ENCODE data around the gene HTR3D.
"Not testable (repeated sequence)": the region's sequence is repeated elsewhere in the genome, so short reads cannot be mapped to it uniquely, and the experiment has no call there.

The HTR3D gene

GRCh38 chr3:184031187-184031792 lies at the start of gene HTR3D:
Gene HTR3D (plus strand): TSS chr3:184031742. CDS start chr3:184031742, 0 bp downstream.
- no peak for DNase-seq

DNA sequence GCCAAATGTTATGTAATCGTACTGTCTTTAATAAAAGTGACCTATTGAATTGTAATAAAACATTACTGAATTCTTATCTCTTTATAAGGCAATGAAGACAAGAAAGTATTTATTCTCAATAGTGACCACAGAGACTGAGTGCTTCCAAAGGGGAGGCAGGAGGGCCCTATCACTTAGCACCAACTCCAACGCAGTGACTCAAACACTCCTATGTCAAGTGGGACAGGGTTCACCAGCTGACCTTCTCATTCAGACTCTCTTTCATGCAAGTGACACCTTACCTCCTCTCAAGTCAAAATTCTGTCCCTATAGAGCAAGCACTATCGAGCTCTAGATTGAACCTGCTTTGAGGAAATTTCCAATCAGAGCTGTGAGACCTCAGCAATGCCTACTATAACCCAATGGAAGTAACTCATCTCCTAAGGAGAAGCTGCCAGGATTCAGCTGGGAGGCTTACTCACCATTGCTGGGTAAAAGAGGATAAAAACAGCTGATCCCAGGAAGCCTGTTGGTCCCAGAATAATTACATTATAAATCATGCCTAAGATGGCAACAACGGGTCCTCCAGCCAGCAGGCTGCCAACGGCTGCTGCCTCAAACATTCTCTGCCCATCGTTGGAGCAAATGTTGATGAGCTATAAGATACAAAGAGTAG lies 49.4 kb upstream of the HTR3D start:
- DNase-seq, result no peak

DNA sequence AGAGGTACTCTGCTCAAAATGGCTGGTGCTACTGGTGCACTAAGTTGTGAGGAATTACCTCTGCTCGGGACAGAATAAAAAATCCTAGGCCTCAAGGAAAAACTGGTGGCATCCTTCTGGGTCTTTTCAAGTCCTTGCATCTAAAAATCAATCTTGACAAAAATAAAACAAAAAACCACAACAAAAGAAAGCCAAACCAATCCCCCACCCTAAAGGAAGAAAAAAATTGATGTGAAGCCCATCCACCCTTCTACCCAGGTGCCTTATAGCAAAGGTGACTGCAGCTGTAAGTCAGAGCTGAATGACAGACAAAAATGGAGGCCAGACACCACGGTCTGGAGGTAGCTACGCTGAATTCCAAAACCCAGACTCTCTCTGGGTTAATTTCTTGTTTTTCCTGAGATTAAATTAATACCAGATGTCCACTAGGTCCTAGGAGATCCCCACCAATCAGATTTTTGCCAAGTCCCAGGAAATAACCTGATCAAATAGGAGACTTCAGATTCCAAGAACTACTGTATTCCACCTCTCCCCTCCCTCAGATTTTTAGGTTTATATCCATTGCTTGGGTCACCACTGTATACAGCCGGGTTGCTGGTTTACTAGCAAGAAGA lies 47.3 kb upstream of the HTR3D start:
- DNase-seq, result no peak

- peak in 1 of 51 donors; percentile 1 for DNase-seq
These were observed 46.5 kb upstream of the HTR3D start for GRCh38 chr3:183984749-183985729.

DNA sequence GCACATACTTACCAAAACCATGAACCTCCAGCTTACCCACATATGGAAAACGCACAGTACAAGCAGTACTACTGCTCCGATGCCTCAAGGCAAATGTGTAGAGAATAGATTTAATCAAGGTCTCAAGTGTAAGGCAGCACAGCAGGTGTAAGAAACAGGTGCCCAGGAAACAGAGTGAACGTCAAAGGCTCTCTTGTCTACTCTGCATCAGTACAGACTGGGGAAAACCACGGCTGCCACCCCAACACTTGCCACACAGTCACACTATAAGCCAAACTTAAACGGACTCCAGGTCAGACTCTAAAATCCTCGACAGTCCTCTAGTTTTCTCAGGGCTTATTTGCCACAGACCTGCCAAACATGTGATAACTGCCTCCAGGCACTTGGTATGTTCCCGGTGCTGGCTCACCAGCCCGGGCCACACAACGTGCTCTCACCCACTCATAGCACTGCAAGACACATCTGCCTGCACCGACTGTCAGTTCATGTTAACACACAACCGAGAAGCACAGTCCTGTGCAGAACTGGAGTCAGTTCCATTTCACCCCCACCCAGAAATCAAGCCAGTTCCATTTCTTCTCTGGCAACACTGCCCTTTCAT lies 44.4 kb upstream of the HTR3D start:
- DNase-seq, result no peak

DNA sequence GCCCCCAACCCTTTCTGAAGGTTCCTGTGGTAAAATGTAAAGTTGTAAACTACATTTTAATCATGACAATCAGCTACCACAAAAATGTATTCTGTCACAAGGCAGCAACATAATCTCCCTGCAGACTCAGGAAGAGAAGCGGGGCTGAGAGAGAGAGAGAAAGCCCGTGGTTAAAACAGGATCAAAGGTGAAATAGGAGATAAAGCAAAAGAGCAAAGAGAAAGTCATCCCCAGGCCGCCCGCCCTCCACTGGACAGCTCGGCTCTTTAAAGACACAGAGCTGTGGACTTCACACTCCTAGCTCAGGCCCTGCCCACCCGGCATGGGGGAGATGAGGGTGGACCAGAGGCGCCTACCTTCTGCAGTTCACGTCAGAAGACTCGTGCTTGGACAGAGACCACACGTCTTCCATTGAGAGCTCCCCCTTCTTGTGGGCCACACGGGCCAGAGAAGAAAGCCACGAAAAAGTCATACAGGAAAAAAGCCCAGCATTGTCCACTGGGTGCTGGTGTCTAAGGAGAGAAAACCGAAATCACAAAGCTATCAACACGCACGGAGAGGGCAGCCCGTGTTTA lies 43.2 kb upstream of the HTR3D start:
- no peak for DNase-seq

DNA sequence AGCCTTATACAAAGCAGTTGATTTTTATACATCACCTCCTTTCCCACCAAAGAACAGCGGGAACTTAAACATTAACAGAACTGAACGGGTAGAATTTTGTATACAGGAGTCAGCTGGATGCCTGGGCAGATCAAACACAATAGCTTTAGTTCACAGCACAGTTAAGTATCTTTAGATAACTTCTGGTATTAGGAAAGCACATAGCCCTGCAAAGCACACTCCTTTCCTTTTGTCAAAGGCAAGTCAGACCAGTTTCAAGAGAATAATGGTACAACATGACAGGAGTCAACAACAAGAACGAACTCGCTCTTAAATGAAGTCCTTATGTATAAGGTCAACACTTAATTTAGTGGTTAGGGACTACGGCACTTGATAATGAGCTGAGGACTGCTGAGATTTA lies 40.1 kb upstream of the HTR3D start:
- no peak for DNase-seq

DNA sequence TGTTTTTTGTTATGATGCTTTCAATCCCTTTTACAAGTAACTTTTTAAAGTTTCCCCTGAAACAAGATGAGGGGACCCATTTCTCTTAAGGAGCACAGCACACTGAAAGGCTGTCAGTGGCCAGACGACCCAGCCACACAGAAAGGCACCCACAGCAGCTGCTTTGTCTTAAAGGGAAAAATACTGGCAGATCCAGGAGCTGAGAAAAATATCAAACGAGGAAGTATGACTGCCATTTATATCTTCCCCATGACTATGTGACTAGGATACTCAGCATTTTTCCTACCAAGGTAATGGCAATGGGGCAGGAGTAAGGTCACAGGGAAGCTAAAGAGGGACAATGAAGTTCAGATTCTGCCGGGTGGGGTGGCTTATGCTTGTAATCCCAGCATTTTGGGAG lies 29.8 kb upstream of the HTR3D start:
- DNase-seq, result no peak

DNA sequence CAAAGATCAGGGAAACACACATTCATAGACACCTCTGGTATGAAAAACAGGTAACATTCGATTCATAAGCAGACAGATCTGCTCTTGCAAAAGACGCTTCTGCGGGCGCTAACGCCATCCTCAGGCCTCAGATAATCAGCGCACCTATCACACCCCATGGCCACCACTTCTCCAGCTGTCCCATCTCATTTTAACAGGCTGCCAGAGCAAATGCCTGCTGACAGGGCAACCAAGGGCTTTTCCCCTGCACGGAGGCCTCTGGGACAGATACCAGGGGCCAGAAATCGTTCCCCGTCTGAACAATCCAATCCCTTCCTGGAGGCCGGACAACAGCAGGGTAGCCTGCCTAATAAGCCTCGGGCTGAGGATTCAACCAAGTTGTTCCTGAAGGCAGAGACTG lies 29.1 kb upstream of the HTR3D start:
- no peak for DNase-seq

DNA sequence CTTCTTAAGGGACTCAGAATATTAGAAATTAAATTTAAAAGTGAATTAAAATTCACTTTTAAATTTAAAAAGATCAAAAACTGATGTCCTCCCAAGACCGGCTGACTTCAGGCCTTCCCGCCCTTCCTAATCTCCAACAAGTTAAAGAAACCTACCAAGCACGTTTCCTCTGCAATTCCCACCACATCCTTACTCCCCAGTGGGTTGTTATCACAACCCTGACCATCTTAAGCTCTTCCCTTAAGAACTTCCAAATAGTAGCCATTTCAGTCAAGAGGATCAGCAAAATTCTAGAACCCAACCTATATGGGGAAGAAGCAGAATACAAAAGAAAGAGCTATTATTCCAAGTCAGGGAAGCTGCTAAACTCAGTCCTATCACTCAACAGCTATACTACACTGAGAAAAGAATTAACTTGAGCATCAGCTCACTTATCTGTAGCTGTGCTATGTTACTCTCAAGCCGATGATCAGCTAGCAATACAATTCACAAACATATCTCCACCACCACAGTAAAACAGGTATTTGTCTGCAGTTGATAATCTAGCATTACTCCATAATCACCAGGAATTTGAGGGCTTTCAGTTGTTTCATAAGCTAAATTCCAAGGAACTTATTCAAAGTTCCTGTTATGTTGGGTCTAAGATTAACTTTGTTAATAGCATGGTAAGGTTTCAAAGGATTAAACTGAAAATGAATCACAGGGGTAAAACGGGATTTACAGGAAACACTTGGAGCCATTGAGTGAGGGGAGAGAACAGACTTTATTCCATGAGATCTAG lies 28.2 kb upstream of the HTR3D start:
- DNase-seq, result no peak

GRCh38 chr3:184004476-184004875 lies 27.1 kb upstream of the HTR3D start:
- DNase-seq, result no peak

DNA sequence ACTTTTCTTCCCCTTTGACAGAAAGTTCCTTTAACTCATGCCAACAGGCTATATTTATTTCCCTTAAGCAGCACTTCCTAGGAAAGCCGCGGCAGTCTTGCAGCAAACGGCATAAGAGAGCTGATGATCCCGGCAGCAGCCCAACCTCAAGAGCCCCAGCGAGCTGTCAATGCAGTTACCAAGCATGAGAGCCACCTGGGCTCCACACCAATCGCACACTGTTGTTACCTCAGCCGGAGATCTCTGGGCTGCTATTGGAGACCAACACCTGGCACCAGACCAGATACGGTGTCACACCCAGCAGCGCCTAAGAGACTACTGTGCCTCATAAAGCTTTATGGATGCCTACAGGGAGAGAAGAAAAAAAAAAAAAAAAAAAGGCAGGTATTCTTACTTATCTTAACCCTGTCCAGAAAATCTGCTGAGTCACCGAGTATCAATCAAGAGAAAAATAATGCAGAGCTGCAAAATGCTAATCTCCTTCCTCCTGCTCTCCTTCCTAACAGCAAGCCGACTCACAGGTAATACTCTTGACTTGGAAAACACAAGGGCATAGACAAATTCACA lies 25.5 kb upstream of the HTR3D start:
- DNase-seq, result peak in 23 of 51 donors; percentile 4 to 43 (median 21)

- not testable (repeated sequence) for DNase-seq
These were observed 24.3 kb upstream of the HTR3D start for GRCh38 chr3:184007143-184007813.

DNA sequence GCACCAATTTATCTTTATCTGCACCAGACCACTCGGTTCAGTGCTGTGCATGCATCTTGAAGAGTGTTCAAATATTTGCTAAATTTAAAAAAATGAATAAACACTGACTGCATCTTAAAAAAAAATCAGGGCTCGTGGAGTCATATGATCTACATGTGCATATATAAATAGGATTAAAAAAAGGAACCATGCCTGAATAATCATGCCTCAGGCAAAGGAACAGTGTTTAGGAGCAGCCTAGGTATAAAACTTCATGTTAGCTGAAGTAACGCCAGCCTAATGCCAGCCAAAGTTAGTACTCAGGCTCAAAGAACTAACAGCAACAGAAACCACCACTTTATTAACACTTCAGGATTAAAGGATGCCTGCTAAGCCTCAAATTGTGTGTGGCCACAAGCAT lies 23.4 kb upstream of the HTR3D start:
- DNase-seq, result no peak

DNA sequence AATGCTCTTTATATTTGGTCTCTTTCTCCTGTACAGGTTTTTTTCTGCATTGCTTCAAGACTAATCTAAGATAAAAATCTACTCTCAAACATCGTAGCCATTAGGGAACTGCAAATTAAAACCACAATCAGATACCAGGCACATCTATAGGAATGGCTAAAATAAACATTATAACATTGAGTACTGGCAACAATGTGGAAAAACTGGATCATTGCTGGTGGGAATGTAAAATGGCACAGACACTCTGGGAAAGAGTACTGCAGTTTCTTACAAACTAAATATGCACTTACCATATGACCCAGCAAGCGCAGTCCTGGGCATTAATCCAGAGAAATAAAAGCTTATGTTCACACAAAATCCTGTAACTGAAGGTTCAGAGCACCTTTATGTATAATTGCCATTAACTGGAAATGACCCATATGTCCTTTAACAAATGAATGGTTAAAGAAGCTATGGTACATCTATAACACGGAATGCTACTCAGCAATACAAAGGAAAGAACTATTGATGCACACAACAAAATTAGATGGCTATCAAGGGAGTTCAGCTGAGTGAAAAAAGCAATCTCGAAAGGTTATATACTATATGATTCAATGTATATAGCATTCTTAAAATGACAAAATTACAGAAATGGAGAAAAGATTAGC lies 20.2 kb upstream of the HTR3D start:
- no peak for DNase-seq

DNA sequence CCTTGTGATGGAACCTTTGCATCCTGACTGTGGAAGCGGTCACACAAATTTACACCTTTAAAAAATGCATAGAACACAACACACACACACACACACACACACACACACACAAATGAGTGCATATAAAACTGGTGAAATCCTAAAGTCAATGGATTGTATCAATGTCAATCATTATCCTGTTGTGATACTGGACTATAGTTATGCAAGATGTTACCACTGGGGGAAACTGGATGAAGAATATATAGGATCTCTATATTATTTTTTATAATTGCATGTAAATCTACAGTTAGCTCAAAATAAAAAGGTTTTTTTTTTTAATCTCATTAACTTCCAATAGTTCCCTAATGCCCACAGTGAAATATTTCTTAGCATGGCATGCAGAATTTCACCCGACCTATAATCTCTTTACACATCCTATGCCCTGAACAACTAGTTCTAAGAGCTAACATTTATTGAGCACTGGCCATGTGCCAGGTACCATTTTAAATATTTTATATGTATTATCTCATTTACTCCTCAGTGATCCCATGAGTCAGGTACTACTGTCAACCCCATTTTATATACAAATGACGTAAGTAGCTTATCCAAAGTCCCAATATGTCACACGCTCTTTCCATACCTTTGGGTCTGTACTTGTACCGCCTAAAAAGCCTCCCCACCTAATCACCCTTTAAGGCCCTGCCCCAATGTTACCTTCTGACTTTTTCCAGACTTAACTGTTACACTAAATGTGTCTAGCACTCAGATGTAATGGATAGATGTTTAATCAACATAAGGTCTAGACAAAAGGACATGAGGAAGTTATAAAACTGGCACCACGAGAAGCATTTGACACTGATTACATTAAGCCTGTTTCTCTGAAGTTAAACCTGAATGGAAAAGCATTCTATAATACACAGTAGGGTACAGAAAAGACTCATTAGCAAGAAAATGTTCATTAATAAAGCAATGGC lies 19.3 kb upstream of the HTR3D start:
- DNase-seq, result no peak

DNA sequence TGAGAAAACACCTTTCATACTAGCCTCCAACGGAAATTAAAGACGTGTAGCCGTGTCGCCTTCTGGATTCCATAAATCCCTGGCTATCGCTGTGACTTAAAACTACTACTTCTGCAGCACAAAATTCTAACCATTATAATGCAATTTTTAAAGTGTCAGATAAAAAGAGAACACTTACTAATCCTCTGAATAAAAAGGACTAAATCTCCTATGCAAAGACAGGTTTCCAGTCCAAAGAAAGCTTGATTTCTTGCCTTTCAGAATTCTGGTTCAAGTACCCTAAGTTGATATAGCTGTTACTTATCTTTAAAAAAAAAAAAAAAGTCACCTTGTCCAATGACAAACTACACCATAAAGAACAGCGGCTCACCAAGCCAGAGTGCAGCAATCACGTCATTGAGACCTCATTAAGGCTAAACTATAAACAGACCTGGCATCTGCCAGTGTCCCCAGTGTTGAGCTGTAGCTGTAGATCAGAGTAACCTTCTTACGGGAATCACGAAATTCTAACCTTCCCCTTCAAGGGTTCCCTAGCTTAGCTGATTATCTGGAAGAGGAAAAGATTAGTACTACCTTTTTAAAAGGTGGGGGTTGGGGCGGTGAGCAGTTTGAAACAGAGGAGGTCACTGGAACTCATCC lies 16.0 kb upstream of the HTR3D start:
- DNase-seq, result peak in 1 of 51 donors; percentile 2
